ENCODE measurements around the gene CPA1.

- no peak for TF ChIP-seq CTCF (IDR thresholded peaks at IDR 0.05; ENCODE audit: low read depth, low read length, poor library complexity, severe bottlenecking)
- no peak for TF ChIP-seq EZH2phosphoT487 (IDR thresholded peaks at IDR 0.05; ENCODE audit: borderline replicate concordance, low read length)
These were observed 4.7 kb downstream of the CPA1 start for GRCh38 chr7:130384841-130385599.

Data from DOHH2 (cell line).